ACC112 (cell line): ENCODE data around the gene DDRGK1.
A peak's percentile ranks its signal among the peaks of the same experiment; 100 is the strongest.

Experiments used
- H2AFZ ChIP-seq: fragments of 200-600 bp; sonication (generic); one replicate; pipeline ENCODE4 v1.6.0; 2017; ENCODE audit warnings: antibody characterized with exemption, low read length; ENCODE audit not compliant: unreplicated experiment
- H3K27ac ChIP-seq: fragments of 200-600 bp; sonication (generic); 2 replicates; pipeline ENCODE4 v1.5.1; 2014; ENCODE audit warnings: low read depth, mild to moderate bottlenecking, antibody characterized with exemption, low read length, moderate library complexity
- H3K27me3 ChIP-seq: fragments of 200-600 bp; sonication (generic); 2 replicates; pipeline ENCODE4 v1.6.1; 2014; ENCODE audit warnings: mild to moderate bottlenecking, antibody characterized with exemption, low read length, moderate library complexity, mixed read lengths; ENCODE audit not compliant: insufficient read depth
- H3K36me3 ChIP-seq: fragments of 200-600 bp; sonication (generic); 2 replicates; pipeline ENCODE4 v1.6.1; 2016; ENCODE audit warnings: mild to moderate bottlenecking, antibody characterized with exemption, low read length, moderate library complexity, mixed read lengths; ENCODE audit not compliant: insufficient read depth
- H3K4me1 ChIP-seq: fragments of 200-600 bp; sonication (generic); one replicate; pipeline ENCODE4 v1.6.1; 2016; ENCODE audit warnings: low read length, mixed read lengths; ENCODE audit not compliant: insufficient read depth, unreplicated experiment, control insufficient read depth
- H3K4me3 ChIP-seq: fragments of 200-600 bp; sonication (generic); 2 replicates; pipeline ENCODE4 v1.5.1; 2014; ENCODE audit warnings: mild to moderate bottlenecking, low read depth, low read length
- H3K79me2 ChIP-seq: fragments of 200-600 bp; sonication (generic); one replicate; pipeline ENCODE4 v1.6.0; 2016; ENCODE audit warnings: low read length; ENCODE audit not compliant: control insufficient read depth, unreplicated experiment, insufficient read depth

Gene DDRGK1

DNA sequence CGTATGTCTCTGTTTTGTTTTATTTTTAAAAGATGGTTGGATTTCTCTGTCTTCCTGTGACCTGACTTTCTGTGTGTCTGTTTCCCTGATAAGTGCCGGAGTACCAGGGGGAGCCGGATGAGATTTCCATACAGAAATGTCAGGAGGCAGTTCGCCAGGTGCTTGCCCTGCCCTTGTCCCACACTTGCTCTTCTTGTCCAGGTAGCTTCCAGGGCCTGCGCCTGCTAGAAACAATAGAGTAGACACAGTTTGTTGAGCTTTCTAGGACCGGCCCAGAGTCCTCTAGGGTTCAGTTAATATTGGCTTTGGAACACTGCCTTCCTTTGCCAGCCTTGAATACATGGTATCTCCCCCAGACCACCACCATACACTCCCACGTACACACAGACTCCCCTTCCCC is 8.7 kb upstream of the DDRGK1 start:
- peaks cover 10% of the 10 kb centered on the region for H3K4me1 ChIP-seq
- H3K27me3 ChIP-seq, result no peaks in the 10 kb centered on the region
- H3K27ac ChIP-seq, result no peak overlapping the region
- H3K36me3 ChIP-seq, result no peaks in the 10 kb centered on the region
- peaks cover 34% of the 10 kb centered on the region for H3K79me2 ChIP-seq
- H3K4me3 ChIP-seq, result no peak overlapping the region
- H2AFZ ChIP-seq, result no peak overlapping the region

DNA sequence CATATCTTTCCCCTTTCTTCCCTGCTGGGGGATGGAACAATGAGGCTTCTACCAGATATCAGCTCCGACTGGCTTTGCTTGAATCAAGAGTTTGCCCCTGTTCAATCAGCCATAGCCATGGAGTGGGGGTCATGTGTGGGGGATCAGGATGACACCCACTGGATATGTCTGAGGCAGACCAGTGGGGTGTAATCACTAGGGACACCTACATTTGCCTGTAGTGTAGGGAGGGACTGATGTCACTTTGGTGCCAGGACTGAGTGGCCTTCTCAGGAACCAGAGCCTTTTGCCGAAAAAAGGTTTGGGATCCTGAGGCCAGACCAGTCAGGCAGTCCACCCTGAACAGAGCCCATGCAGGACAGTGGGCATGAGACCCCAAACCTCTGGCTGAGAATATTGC is 5.9 kb upstream of the DDRGK1 start:
- Histone ChIP-seq H2AFZ (peak overlapping the region; percentile 99), H3K27me3 (no peaks in the 10 kb centered on the region), H3K27ac (no peak overlapping the region), H3K4me3 (peak overlapping the region; percentile 99), H3K79me2 (peaks cover 34% of the 10 kb centered on the region), H3K4me1 (peaks cover 14% of the 10 kb centered on the region), H3K36me3 (no peaks in the 10 kb centered on the region)

DNA sequence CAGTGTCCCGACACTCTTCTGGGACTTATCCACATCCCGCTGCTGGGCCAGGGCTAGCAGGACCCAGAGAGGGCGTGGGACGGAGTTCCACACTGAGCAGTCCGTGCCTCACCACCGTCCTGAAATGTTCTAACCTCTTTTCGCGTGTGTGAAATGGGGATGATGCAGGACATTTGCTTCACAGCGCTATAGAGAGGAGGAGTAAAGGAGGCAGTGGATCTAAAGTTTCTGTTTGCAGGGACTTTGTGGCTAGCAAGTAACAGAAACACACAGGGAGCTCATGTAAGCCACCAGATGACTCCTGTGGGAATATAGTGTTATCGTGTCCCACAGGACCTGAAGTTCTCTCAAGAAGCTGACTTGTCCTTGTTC is 5.5 kb upstream of the DDRGK1 start:
- H2AFZ ChIP-seq, result peak overlapping the region; percentile 99
- no peaks in the 10 kb centered on the region for H3K27me3 ChIP-seq
- no peaks in the 10 kb centered on the region for H3K36me3 ChIP-seq
- H3K79me2 ChIP-seq, result peaks cover 34% of the 10 kb centered on the region
- peak overlapping the region; percentile 99 for H3K4me3 ChIP-seq
- H3K27ac ChIP-seq, result no peak overlapping the region; the same call in 1 of the 2 replicates
- peaks cover 14% of the 10 kb centered on the region for H3K4me1 ChIP-seq

DNA sequence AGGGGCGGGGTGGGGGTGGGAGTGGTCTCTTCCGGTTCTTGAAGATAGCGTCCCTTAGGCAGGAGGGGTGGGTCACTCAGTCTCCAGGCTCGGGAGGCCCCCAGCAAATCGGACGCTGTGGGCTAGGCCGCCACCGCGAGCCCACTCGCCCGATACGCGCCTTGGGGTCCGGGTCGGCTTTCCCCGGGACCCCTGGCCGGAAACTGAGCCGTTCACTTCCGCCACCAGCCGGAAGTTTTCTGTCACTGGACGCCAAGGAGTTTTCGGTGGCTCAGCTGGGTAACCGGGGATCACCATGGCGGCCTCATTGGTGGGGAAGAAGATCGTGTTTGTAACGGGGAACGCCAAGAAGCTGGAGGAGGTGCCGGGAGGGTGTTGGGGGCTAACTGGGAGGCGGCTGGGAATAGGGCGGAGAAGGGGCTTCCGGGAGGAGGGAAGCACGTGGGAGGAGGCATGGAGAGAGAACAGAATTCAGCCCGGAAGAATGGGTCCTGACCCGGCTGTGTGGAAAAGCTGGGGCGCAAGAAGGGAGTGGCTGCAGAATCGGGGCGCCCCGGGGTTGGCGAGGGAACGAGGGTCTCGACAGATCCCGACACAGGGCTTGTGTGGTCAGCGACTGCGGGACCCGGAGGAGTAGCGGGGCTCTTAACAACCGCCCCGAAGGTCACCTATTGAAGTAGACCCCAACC is 4.9 kb upstream of the DDRGK1 start, which contains the start of gene ITPA:
TSS of gene ITPA (plus strand) at position 242 of the 689 bp plus-strand sequence. CDS start at position 296, 54 bp downstream.
- H2AFZ ChIP-seq, result peak within 1 kb of the TSS; percentile 99
- peak within 1 kb of the TSS; percentile 56 for H3K27ac ChIP-seq
- H3K79me2 ChIP-seq, result peaks cover 34% of the 10 kb centered on the region
- peak within 1 kb of the TSS; percentile 99 for H3K4me3 ChIP-seq
- no peaks in the 10 kb centered on the region for H3K36me3 ChIP-seq
- H3K4me1 ChIP-seq, result peaks cover 14% of the 10 kb centered on the region
- no peaks in the 10 kb centered on the region for H3K27me3 ChIP-seq

DNA sequence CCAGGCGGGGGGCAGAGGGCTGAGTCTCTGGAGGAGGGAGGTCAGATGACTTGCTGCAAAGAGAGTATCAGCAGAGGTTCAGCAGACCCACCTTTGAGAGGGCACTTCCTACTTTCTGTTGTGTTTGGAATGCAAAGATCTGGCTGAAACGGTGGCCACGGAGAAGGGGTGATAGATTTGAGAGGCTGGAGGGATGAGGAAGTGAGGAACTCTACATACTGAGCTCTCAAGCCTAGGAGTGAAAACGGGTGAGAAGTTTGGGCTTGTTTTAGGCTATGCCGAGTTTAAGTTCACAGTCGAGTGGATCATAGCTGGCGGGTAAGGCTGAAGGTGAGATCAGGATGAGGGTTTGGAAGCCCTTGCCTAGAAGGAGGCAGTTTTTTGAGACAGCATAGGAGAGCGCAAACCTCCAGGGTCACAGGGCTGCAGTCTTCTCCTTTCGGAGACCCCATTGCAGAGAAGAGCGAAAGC is 4.3 kb upstream of the DDRGK1 start:
- Histone ChIP-seq H3K4me1 (peaks cover 14% of the 10 kb centered on the region), H3K27me3 (no peaks in the 10 kb centered on the region), H3K4me3 (peak overlapping the region; percentile 99), H3K27ac (peak overlapping the region; percentile 56; the same call in 1 of the 2 replicates), H2AFZ (peak overlapping the region; percentile 99), H3K79me2 (peaks cover 37% of the 10 kb centered on the region), H3K36me3 (no peaks in the 10 kb centered on the region)

DNA sequence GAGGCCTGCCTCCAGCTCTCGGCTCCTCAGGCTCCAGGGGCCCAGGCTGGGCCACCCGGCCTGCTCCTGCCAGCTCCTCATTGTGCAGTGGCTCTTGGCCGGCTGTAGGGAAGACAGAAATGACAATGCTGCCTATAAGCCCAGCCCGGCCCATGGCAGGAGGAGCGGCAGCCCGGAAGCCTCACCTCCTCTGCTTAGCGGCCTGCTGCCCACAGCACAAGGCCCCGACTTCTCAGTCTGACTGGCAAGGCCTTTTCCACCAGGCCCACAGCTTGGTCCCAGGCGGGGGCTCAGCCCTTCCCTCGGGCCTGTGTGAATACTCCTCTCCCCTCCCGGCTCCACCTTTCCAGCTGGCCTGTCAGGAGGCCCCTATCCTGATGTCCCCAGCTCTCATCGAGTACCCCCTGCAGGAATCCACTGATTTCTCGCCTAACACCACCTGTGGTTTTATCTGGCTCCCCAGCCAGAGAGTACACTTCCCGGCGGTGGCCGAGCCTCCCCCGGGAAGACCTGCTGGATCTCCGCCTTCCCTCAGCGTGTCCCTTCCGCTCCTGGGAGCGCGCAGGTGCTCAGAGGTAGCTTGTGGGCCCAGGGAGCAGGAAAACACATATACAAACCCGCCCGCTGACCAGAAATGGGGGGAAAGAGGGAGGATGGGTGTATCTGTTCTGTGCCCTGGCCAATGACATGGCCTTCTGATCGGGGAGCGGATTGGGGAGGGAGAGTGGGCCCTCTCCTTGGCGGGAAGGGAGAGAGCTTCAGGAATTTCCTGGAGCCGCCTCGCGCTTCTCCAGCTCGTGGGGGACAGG is 963 bp downstream of the DDRGK1 start:
- no peaks in the 10 kb centered on the region for H3K27me3 ChIP-seq
- peaks cover 21% of the 10 kb centered on the region for H3K79me2 ChIP-seq
- H3K4me1 ChIP-seq, result peaks cover 15% of the 10 kb centered on the region
- H2AFZ ChIP-seq, result peak overlapping the region; percentile 92
- H3K4me3 ChIP-seq, result peak overlapping the region; percentile 93
- H3K36me3 ChIP-seq, result no peaks in the 10 kb centered on the region; the same call in 1 of the 2 replicates
- peak overlapping the region; percentile 31; the same call in 1 of the 2 replicates for H3K27ac ChIP-seq

DNA sequence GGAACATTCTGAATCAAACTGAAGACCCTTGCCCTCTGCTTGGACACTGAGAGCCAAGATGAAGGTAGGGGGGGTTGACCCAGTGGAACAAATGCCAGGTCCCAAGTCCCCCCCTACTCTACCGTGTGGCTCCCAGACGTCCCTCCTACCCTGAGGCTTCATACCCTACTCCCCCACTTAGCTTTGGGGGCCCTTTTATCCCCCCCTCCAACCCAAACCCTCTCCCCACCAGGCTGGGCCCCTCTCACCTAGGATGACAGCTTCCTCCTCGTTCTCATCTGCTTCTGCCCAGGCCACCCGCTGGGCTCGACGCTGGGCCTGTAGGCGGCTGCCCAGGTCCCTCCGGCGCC is 1.5 kb downstream of the DDRGK1 start:
- Histone ChIP-seq H3K4me3 (peak overlapping the region; percentile 93), H3K27ac (no peak overlapping the region), H3K4me1 (peaks cover 9% of the 10 kb centered on the region), H3K79me2 (peaks cover 21% of the 10 kb centered on the region), H2AFZ (no peak overlapping the region), H3K36me3 (no peaks in the 10 kb centered on the region; the same call in 1 of the 2 replicates), H3K27me3 (no peaks in the 10 kb centered on the region)

DNA sequence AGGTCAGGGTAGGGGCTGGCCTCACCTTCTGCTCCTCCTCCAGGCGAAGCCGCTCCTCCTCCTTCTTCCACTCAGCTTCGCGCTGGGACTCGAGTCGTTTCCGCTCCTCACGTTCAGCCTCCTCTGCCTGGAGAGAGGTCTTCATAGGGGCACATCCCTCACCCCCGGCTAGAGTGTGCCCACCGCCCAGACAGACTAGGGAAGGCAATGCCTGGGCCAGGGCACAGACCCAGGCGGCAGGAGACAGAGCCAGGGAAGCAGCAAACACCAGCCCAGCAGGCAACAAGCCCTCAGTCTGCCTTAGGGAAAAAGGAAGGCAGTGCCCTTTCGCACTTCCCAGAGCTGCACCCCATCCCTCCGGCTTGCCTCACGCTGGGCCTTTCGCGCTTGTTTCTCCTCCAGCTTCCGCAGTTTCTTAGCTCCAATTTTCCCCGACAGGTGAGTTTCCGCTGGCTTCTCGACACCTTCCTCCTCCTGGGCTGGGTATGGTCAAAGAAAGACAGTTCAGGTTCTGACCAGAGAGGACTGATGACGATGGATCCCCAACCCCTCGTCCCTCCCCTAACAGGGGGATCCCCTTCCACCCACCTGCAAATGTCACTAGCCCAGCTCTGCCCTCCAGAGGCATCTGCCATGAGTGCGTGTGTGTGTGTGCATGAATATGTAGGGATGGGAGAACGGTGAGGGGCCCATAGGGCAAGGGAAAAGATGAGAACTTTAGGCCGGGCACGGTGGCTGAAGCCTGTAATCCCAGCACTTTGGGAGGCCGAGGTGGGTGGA is 4.3 kb downstream of the DDRGK1 start:
- Histone ChIP-seq H3K27ac (no peak overlapping the region), H3K79me2 (peaks cover 21% of the 10 kb centered on the region), H3K36me3 (peaks cover 3% of the 10 kb centered on the region; the same call in 1 of the 2 replicates), H3K27me3 (no peaks in the 10 kb centered on the region), H3K4me1 (peaks cover 8% of the 10 kb centered on the region), H3K4me3 (no peak overlapping the region), H2AFZ (no peak overlapping the region)

DNA sequence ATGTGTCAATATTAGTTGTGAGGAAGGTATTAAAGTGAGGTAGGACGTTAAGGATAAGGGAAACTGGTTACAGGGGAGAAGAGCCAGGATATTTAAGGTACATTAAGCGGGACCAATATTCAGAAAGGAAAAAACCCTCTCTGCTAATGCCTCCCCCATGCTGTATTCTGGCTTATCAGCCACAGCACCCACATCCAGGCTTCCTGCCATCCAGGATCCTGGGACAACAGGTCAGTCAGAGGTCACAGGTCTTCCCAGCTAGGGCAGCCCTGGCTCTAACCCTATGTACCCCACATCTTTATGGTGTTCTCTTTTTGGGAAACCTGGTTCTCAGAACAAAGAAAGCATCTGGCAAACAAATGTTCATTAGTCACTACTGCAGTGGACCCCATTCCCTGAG is 5.3 kb downstream of the DDRGK1 start:
- Histone ChIP-seq H3K4me3 (no peak overlapping the region), H3K27ac (no peak overlapping the region), H3K27me3 (no peaks in the 10 kb centered on the region), H3K36me3 (peaks cover 3% of the 10 kb centered on the region; the same call in 1 of the 2 replicates), H2AFZ (no peak overlapping the region), H3K79me2 (peaks cover 21% of the 10 kb centered on the region), H3K4me1 (peaks cover 8% of the 10 kb centered on the region)

DNA sequence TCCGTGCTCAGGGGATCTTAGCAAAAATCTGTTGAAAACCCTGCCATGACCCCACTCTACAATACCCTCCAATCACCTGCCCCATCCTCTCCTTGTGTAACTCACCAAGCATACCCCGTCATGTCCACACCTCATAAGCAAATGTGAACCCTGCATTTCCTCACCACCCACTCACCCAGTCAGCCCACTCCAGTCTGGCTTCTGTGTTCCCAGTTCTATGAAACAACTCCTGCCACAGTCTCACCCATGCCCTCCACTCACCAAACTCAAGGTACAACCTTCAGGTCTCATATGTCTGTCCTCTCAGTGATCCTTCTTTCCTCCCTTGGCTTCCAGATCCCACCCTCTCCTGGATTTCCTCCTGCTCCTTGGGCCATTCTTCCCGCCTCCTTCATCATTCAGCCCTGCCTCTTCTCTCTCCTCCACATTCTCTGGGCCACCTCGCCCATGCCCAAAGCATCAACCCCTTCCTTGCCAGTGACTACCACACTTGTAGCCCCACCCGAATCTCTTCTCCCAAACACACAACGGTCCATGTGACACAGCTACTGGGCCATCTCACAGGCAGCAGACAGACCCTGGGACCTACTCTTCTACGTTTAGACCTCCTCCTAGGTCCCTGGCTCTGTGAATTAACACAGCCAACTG is 8.8 kb downstream of the DDRGK1 start:
- Histone ChIP-seq H3K27ac (no peak overlapping the region), H3K4me3 (no peak overlapping the region), H2AFZ (no peak overlapping the region), H3K27me3 (no peaks in the 10 kb centered on the region), H3K36me3 (peaks cover 3% of the 10 kb centered on the region; the same call in 1 of the 2 replicates), H3K79me2 (no peaks in the 10 kb centered on the region), H3K4me1 (no peaks in the 10 kb centered on the region)
